Amniotic stem cell (primary cell): ENCODE data around the gene REC8.

Source experiments
- DNase-seq: peaks from one replicate; lab custom pipeline; 2025; lab: John Stamatoyannopoulos, UW

REC8 gene

GRCh38 chr14:24171422-24172260 lies at the start of gene REC8:
Gene REC8 (plus strand): TSS chr14:24172080. CDS start chr14:24172553, 473 bp downstream.
- DNase-seq, result no peak

GRCh38 chr14:24122416-24122815 lies 49.5 kb upstream of the REC8 start:
- DNase-seq, result no peak

DNA sequence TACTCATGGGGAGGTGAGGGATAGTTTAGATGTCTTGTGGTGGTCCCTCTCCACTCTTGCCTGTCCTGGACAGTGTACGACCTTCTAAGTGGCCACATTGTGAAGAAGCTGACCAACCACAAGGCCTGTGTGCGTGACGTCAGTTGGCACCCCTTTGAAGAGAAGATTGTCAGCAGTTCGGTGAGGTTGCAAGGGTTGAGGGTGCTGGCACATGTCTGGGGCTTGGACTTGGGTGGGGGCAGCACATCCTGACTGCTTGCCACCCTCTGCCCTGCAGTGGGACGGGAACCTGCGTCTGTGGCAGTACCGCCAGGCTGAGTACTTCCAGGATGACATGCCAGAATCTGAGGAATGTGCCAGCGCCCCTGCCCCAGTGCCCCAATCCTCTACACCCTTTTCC lies 49.0 kb upstream of the REC8 start:
- no peak for DNase-seq

DNA sequence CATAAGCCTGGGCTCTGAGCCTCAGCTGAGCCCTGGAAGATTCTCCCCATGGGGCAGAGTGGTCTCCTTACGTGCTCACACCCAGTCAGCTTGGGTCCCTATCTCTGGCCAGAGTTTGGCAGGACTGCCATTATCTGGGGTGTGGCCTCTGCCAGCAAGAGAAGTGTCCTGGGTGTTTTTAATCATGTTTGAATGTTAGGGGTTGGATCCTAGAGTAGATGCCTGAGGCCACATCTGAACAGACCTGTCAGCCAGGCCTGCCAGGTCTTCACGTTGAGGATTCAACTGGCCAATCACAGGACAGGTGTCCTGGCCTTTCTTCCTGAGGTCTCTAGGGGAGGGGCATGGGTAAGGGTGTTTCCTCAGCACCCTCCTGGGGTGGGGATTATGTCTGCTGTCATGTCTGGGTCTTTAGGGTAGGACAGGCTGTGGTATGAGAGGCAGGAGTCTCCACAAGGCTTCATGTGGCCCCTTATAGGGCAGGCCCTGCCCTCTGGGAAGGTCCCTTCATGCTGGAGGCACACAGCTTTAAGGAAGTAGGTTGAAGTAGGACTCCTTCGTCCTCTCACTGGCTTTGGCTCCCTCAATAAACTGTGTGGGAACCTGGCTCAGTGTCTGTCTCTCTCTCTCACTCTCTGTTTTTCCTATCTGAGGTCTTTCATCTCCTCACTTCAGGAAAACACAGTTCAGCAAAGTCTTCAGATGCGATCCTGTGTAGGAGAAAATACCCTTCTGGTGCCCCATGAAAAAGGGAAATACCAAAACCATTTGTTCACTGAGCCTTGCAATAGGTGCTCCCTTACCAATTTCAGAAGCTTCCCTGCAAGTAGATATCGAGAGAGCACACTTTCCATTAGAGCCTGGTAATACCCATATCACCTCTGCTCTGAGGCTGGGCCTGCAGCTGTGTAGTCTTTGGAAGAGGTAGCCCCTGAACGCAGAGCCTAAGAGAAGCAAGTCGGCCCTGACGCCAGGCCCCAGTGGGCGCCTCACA lies 48.2 kb upstream of the REC8 start:
- no peak for DNase-seq

DNA sequence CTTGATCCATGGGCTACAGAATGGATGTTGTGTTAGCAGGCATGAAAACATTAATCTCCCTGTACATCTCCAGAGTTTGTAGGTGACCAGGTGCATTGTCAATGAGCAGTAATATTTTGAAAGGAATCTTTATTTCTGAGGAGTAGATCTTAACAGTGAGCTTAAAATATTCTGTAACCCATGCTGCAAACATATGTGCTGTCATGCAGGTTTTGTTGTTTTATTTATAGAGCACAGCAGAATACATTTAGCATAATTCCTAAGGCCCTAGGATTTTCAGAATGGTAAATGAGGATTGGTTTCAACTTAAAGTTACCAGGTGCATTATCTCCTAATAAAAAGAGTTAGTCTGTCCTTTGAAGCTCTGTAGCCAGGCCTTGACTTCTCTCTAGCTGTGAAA lies 44.9 kb upstream of the REC8 start:
- no peak for DNase-seq

DNA sequence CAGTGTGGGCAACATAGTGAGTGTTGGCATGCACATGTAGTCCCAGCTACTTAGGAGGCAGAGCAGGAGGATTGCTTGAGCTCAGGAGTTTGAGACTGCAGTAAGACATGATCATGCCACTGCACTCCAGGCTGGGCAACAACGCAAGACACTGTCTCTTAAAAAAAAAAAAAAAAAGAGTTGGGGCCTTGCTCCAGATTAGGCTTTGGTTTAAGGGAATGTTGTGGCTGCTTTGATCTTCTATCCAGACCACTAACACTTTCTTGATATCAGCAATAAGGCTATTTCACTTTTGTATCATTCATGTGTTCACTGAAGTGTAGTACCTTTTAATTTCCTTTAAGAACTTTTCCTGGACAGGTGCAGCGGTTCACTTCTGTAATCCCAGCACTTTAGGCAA lies 44.2 kb upstream of the REC8 start:
- no peak for DNase-seq

GRCh38 chr14:24129410-24129998 lies 42.4 kb upstream of the REC8 start:
- no peak for DNase-seq

- no peak for DNase-seq
These were observed 41.5 kb upstream of the REC8 start, which contains the start of gene FITM1 for GRCh38 chr14:24130380-24130716. Gene FITM1 (plus strand): TSS chr14:24130659. CDS start chr14:24131564, 905 bp downstream.

DNA sequence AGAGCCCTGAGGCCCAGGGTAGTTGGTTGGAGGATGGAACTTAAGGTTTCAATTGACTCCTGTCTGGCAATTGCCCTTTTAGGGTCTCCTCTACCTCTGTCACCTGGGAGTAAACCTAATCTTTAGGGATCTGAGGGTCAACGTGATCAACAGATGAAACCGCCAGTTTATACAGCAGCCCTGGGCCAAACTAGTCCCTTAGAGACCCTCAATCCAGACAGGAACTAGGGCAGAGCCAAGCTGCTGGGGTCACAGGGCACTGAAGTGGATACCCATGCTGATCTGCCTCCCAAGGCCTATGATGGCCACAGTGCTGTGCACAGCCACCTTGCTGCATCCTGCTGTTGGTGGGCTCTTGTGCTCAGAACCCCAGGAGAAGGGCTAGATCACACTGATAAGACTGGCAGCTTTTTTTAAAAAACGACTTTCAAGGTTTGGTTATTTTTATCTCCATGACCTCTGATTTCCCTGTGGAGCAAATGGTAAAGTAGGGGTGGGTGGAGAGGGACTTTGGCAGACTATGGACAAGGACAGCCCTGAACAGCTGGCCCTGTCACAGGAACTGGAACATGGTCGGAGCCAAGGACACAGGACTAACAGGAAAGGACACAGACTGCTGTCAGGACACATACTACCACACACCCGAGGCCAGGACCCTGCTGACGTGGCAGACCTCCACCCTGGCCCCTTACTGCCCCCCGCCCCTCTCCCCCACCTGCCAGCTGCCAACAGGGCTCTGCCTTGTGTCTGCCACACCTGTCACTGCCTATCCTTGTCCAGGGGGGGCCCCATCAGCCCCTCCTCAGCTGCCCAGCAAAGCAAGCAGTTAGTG lies 40.9 kb upstream of the REC8 start:
- no peak for DNase-seq

DNA sequence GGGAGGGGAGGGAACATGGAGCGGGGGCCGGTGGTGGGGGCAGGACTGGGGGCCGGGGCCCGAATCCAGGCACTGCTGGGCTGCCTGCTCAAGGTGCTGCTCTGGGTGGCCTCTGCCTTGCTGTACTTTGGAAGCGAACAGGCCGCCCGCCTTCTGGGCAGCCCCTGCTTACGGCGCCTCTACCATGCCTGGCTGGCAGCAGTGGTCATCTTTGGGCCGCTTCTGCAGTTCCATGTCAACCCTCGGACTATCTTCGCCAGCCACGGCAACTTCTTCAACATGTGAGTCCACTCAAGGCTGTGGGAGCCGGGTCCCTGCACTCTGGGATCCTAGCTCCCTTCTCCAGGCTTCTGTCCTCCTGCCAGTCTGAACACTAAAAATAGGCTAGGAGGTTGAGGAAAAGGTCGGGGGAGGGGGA lies 40.3 kb upstream of the REC8 start:
- no peak for DNase-seq

GRCh38 chr14:24132061-24132685 lies 39.7 kb upstream of the REC8 start:
- DNase-seq, result no peak

GRCh38 chr14:24132976-24133375 lies 38.9 kb upstream of the REC8 start:
- DNase-seq, result no peak

DNA sequence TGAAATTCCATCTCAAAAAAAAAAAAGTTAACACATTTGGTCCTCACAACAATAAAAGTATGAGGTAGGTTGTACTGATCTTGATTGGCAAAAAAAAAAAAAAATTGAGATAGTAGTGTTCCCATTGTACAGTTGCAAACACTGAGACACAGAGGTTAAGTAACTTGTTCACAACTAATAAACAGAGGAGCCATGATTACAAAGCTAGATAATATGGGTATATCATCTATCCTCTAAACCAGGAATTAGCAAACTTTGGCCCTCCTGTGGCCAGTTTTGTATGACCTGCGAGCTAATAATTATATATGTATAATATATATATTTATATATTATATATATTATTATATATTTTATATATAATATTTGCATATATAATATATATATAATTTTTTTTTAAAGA lies 38.1 kb upstream of the REC8 start:
- DNase-seq, result no peak

DNA sequence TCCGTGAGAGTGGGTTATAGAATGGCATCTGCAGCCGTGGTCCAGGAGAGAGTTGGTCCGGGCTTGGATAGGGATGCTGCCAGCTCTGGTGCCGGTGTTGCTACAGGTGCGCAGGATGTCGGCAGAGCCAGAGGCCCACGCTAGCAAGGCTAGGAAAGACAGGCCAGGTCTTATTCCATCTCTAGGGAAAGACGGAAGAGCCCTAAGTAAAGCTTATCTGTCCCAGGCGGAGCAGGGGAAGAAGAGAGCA lies 36.4 kb upstream of the REC8 start:
- no peak for DNase-seq

GRCh38 chr14:24135834-24136683 lies 35.8 kb upstream of the REC8 start, which contains the start of gene PSME1:
Gene PSME1 (plus strand): TSS chr14:24136194. CDS start chr14:24136263, 69 bp downstream.
- peak; percentile 78 for DNase-seq

- DNase-seq, result no peak
These were observed 35.0 kb upstream of the REC8 start for GRCh38 chr14:24136684-24137528.

DNA sequence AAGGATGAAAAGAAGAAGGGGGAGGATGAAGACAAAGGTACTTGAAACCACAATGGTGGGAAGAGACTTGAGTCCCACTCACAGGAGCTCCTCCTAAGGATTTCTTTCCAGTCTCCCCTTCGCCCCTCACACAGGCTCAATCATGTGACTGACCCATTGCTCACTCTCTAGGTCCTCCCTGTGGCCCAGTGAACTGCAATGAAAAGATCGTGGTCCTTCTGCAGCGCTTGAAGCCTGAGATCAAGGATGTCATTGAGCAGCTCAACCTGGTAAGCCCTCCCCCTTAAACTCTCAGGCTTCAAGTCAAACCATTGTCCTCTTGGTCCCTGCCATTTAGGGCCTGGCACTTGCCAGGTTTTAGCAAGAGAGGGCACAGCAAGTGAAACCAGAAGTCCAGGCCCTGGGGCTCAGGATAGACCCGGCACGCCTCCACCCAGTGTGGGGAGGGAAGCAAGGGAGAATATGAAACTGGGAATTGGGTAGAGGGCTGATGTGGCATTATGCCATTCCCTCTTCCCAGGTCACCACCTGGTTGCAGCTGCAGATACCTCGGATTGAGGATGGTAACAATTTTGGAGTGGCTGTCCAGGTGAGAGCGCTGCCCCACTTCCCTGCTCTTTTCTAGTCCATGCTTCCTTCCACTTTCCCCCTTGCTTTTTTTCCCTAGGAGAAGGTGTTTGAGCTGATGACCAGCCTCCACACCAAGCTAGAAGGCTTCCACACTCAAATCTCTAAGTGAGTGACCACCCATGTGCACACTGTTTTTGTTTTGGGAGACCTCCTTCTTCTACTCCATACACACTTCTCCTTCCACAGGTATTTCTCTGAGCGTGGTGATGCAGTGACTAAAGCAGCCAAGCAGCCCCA lies 34.1 kb upstream of the REC8 start:
- no peak for DNase-seq
